Fibroblast of skin of right quadriceps (primary cell): ENCODE measurements around the gene ESPN.
"Not testable (repeated sequence)": the region's sequence is repeated elsewhere in the genome, so short reads cannot be mapped to it uniquely, and the experiment has no call there.

Experiments
- DNase-seq: peaks from one replicate; pipeline ENCODE4 v3.0.0-alpha.2; 2013

ESPN gene, protein sequence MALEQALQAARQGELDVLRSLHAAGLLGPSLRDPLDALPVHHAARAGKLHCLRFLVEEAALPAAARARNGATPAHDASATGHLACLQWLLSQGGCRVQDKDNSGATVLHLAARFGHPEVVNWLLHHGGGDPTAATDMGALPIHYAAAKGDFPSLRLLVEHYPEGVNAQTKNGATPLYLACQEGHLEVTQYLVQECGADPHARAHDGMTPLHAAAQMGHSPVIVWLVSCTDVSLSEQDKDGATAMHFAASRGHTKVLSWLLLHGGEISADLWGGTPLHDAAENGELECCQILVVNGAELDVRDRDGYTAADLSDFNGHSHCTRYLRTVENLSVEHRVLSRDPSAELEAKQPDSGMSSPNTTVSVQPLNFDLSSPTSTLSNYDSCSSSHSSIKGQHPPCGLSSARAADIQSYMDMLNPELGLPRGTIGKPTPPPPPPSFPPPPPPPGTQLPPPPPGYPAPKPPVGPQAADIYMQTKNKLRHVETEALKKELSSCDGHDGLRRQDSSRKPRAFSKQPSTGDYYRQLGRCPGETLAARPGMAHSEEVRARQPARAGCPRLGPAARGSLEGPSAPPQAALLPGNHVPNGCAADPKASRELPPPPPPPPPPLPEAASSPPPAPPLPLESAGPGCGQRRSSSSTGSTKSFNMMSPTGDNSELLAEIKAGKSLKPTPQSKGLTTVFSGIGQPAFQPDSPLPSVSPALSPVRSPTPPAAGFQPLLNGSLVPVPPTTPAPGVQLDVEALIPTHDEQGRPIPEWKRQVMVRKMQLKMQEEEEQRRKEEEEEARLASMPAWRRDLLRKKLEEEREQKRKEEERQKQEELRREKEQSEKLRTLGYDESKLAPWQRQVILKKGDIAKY

DNA sequence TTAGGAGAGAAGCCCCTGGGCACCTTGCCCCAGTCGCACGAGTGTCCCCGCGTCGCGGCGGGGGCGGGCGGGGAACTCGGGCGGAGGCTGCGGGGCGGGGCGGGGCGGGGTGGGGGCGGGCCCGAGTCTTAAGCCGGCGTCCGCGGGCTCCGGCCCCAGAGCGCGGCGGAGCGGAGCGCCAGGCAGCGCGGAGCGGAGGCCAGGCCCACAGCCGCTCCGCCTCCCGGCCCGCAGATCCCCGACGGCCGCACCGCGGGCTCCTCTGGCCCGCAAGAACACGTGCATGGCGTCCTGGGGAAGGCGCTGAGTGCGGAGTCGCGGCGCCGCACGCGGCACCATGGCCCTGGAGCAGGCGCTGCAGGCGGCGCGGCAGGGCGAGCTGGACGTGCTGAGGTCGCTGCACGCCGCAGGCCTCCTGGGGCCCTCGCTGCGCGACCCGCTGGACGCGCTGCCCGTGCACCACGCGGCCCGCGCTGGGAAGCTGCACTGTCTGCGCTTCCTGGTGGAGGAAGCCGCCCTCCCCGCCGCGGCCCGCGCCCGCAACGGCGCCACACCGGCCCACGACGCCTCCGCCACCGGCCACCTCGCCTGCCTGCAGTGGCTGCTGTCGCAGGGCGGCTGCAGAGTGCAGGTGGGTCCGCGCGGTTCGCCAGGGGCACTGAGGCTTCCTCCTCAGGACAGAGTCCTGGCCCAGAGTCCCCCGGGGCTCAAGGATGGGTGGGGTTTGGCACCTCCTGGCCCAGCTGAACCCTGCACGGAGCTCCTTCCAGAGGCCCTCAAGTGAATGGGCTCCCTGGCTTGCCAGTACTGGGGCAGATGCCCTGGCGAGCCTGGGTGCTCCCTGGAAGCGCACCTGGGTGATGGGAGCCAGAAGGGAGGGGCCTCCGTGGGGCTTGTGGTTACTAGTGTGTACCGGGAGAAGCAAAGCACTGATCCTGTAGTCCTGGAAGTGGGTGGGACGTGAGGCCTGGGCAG, at the start of gene ESPN:
ESPN (plus strand) TSS at position 158 of the 975 bp plus-strand sequence; CDS start at position 338, 180 bp downstream.
- no peak for DNase-seq

- DNase-seq, result no peak
Observed at GRCh38 chr1:6378096-6378746, 46.4 kb upstream of the ESPN start.

DNA sequence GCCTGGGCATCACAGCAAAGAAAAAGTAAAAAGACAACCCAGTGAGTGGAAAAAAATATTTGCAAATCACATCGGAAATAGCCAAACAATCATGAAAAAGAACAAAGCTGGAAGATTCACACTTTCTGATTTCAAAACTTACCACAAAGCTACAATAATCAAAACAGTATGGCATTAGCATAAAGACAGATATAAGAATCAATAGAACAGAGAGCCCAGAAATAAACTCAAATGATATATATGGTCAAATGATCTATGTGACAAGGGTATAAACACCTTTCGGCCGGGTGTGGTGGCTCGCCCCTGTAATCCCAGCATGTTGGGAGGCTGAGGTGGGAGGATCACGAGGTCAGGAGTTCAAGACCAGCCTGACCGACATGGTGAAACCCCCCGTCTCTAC, 44.5 kb upstream of the ESPN start:
- no peak for DNase-seq

- DNase-seq, result no peak
Observed at GRCh38 chr1:6384135-6384534, 40.4 kb upstream of the ESPN start.

- DNase-seq, result no peak
Observed at GRCh38 chr1:6384962-6385361, 39.6 kb upstream of the ESPN start.

- peak; percentile 68 for DNase-seq
Observed at GRCh38 chr1:6385488-6386191, 38.9 kb upstream of the ESPN start.

DNA sequence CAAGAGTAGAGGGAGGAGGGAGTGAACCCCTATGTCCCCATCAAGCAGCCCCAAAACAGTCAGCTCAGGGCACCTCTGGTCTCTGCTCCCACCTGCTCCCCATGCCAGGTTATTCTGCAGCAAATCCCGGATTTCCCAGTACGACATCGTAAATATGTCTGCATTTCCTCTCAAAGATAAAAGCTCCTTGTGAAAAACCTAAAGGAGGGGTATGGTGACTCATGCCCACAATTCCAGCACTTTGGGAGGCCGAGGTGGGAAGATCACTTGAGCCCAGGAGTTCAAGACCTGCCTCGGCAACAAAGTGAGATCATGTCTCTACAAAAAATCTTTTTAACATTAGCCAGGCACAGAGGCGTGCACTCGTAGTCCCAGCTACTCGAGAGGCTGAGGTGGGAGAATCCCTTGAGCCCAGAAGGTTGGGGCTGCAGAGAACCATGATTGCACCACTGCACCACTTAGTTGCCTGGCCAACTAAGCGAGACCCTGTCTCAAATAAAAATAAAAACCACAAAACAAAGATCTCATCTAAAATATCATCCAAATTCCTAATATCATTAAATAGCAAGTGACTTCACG, 38.1 kb upstream of the ESPN start:
- DNase-seq, result peak; percentile 33

DNA sequence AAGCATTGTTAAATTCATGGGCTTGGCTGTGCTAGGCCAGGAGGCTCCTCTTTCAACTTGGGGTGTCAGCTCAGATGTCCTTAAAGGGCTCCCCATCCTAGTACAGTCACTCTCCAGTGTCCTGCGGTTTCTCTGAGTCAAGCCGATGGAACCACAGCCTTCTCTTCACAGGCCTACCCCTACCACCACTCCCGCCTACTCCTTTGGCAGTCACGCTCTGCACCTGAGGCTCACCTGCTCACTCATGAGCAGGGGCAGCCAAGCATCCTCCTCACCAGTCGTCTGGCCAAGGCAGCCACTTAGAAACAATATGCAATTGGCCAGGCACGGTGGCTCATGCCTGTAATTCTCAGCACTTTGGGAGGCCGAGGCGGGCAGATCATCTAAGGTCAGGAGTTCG, 34.6 kb upstream of the ESPN start:
- DNase-seq, result no peak

DNA sequence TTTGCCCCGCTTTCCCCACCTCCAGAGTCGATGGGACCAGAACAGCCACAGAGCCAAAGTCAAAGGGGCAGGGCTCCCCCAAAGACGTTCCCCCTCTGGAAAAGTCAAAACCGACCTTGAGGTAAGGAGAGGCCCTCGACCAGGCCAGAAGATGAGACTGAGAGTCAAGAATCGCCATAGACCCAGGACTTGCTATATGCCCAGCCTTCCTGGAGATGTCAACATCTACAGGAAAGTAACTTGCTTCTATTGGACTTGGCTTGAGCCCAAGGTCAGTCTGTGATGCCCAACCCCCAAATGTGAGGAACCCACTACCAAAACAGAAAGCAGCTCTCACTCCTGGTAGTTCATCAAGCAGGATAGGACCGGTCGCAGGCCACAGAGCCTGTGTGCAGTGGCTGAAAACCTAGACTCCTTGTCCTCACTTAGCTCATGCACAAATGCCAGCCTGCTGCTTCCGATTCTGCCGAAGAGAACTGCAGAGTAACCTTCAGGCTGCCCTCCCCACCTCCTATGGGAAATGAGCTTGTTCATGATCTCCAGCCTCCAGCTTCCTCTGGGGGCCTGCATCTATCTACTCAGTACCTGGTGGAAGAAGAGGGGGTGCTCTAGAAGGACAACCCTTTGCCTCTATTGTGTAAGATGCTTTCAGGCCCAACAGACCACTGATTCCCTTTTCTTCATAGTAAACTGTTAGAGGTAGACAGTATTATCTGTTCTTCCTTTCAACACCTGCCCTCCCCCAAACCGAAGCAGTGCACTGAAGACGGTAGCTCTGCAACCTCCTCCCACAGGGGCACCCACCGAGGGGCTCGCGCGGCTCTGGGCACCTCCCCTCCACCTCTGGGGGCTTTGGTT, 32.4 kb upstream of the ESPN start:
- no peak for DNase-seq

- no peak for DNase-seq
Observed at GRCh38 chr1:6392809-6393399, 31.7 kb upstream of the ESPN start.

GRCh38 chr1:6393400-6394187, 31.0 kb upstream of the ESPN start, which contains the start of gene ACOT7:
Gene ACOT7 (minus strand): TSS chr1:6393767. CDS start chr1:6393399, 368 bp downstream.
- DNase-seq, result peak; percentile 86

DNA sequence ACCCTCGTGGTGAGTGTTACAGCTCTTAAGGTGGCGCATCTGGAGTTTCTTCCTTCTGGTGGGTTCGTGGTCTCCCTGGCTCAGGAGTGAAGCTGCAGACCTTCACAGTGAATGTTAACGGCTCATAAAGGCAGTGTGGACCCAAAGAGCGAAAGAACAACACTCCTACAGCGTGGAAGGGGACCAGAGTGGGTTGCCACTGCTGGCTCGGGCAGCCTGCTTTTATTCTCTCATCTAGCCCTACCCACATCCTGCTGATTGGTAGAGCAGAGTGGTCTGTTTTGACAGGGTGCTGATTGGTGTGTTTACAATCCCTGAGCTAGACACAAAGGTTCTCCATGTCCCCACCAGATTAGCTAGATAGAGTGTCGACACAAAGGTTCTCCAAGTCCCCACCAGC, 29.4 kb upstream of the ESPN start:
- not testable (repeated sequence) for DNase-seq

DNA sequence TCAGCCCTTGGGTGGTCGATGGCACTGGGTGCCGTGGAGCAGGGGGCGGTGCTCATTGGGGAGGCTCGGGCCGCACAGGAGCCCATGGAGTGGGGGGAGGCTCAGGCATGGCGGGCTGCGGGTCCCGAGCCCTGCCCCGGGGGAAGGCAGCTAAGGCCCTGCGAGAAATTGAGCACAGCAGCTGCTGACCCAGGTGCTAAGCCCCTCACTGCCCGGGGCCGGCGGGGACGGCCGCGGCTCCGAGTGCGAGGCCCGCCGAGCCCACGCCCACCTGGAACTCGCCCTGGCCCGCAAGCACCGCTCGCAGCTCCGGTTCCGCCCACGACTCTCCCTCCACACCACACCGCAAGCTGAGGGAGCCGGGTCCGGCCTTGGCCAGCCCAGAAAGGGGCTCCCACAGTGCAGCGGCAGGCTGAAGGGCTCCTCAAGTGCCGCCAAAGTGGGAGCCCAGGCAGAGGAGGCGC, 28.8 kb upstream of the ESPN start:
- not testable (repeated sequence) for DNase-seq

- DNase-seq, result no peak
Observed at GRCh38 chr1:6396998-6397397, 27.6 kb upstream of the ESPN start.

DNA sequence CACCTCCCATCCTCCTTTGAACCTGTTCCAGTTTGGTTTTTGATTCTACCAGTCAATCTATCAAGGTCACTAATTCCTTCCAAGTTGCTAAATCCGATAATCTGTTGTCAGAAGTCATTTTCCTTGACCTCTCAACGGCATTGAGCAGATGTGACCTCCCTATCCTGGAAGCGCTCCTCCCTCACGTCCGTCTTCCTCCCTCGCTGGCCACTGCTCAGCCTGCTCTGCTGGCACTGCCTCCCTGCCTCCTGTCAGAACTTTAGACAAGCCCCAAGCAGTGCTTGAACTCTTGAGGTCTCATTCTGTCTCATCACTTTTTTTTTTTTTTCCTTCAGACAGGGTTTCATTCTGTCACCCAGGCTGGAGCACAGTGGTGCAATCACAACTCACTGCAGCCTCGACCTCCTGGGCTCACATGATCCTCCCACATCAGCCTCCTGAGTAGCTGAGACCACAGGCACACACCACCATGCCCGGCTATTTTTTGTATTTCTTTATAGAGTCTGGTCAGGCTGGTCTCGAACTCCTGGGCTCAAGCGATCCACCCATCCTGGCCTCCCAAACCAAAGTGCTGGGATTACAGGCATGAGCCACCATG, 26.6 kb upstream of the ESPN start:
- no peak for DNase-seq

DNA sequence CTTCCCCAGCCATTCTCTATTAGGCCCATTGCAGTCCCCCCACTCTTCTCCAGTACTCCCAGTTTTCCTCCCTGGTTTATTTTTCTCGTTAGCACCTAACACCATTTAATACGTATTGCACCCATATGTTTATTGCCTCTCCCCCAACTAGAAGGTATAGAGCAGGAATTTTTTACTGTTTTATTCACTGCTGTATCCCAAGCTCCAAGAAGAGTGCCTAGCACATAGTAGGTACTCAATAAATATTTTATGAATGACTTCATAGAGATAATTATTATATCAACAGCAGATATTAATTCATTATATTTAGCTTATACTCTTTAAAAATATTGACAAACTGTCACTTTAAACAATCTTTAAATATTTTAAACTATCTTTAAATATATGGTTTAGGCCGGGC, 25.3 kb upstream of the ESPN start:
- DNase-seq, result no peak

- no peak for DNase-seq
Observed at GRCh38 chr1:6401673-6402072, 22.9 kb upstream of the ESPN start.

DNA sequence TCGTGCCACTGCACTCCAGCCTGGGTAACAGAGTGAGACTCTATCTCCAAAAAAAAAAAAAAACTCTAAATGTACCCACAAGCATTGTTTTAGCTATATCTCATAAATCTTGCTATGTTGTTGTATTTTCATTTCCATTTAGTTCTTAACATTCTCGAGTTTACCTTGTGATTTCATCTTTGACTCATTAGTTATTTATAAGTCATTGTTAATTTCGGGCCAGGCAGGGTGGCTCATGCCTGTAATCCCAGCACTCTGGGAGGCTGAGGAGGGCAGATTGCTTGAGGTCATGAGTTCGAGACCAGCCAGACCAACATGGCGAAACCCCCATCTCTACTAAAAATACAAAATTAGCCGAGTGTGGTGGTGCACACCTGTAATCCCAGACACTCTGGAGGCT, 16.6 kb upstream of the ESPN start:
- DNase-seq, result no peak
